HCT116 (cell line): Measurements from ENCODE around the gene SLX9. TPM values are rescaled to one million over a fixed set of nuclear protein-coding genes. Genes with fewer than 3 reads are reported as not detected.

ENCODE experiments used
- ATAC-seq: fragments of 200-7000 bp; cut with Tn5 transposase; 2 replicates; pipeline ENCODE4 v1.9.1; 2020; ENCODE audit warnings: mild to moderate bottlenecking, moderate library complexity
- BruUV-seq: library from RNA; stranded (reverse); fragments of 400-500 nt; replicated peaks from 2 replicates; lab custom pipeline; 2021; lab: Mats Ljungman, UMichigan
- CTCF ChIA-PET: fragments of 300-600 bp; sonication (Branson Sonifier 250); formaldehyde crosslinking; loops from one replicate; lab custom pipeline; 2021; ENCODE audit warnings: antibody characterized with exemption; lab: Charles Lee
- POLR2A ChIA-PET: fragments of 300-600, 350-600 bp; sonication (Branson Sonifier 250); formaldehyde crosslinking; loops from one replicate; lab custom pipeline; 2021; ENCODE audit warnings: antibody characterized with exemption; lab: Charles Lee
- RAD21 ChIA-PET, 2 experiments: fragments of 300-600 bp; sonication (Branson Sonifier 250); formaldehyde crosslinking; loops; one replicate each; lab custom pipeline; 2023; ENCODE audit warnings: low total read pairs in 2 of 2; ENCODE audit not compliant: uncharacterized antibody in 2 of 2, unreplicated experiment in 2 of 2, low non-redundant PET in 1 of 2; lab: Charles Lee
- DNase-seq: peaks from one replicate; pipeline ENCODE4 v3.0.0-alpha.2; 2010; ENCODE audit warnings: low read depth, low spot score
- H2AFZ ChIP-seq: fragments of 200-600 bp; shearing (Covaris generic), sonication (generic); 2 replicates; pipeline ENCODE4 v1.6.1; 2017; ENCODE audit warnings: low read depth, mixed run types, mixed read lengths, antibody characterized with exemption, low read length; ENCODE audit not compliant: poor library complexity, severe bottlenecking
- H3K27ac ChIP-seq: 2 replicates; pipeline ENCODE4 v1.5.1; 2012; ENCODE audit warnings: low read depth, low read length
- H3K27me3 ChIP-seq: fragments of 200-600 bp; sonication (generic); 2 replicates; pipeline ENCODE4 v1.6.1; 2016; ENCODE audit warnings: mixed run types, low read length, mixed read lengths; ENCODE audit not compliant: insufficient read depth
- H3K36me3 ChIP-seq, 2 experiments: fragments of 200-500 bp in 1 of 2; fragments of 200-600 bp in 1 of 2; sonication (Bioruptor generic) in 1 of 2; sonication (generic) in 1 of 2; 2 replicates each; pipeline versions ENCODE4 v1.5.1 to v1.6.1; 2014 to 2016; ENCODE audit warnings: low read length in 2 of 2, inconsistent platforms in 1 of 2, mixed read lengths in 1 of 2, mixed run types in 1 of 2; ENCODE audit not compliant: insufficient read depth in 2 of 2, control insufficient read depth in 1 of 2
- H3K4me1 ChIP-seq, 2 experiments: fragments of 200-600 bp in 1 of 2; sonication (generic) in 1 of 2; 2 replicates each; pipeline versions ENCODE4 v1.5.1 to v1.6.1; 2012 to 2017; ENCODE audit warnings: low read length in 2 of 2, inconsistent platforms in 1 of 2, mild to moderate bottlenecking in 1 of 2, mixed read lengths in 1 of 2, mixed run types in 1 of 2, moderate library complexity in 1 of 2; ENCODE audit not compliant: insufficient read depth in 2 of 2, control insufficient read depth in 1 of 2
- H3K4me2 ChIP-seq: fragments of 200-600 bp; sonication (generic); 2 replicates; pipeline ENCODE4 v1.6.1; 2017; ENCODE audit warnings: mixed run types, low read length, mixed read lengths
- H3K4me3 ChIP-seq, 2 experiments: fragments of 200-600 bp in 1 of 2; sonication (generic) in 1 of 2; replicated peaks in 1 of 2; 2 replicates each; pipeline ENCODE4 v1.5.1; 2011 to 2016; ENCODE audit warnings: low read length in 2 of 2, control low read depth in 1 of 2, low read depth in 1 of 2, mild to moderate bottlenecking in 1 of 2, mixed read lengths in 1 of 2, mixed run types in 1 of 2
- H3K79me2 ChIP-seq: fragments of 200-600 bp; sonication (generic); 2 replicates; pipeline ENCODE4 v1.6.1; 2017; ENCODE audit warnings: mild to moderate bottlenecking, mixed run types, low read length, moderate library complexity, mixed read lengths; ENCODE audit not compliant: insufficient read depth
- H3K9ac ChIP-seq: fragments of 200-600 bp; sonication (generic); 2 replicates; pipeline ENCODE4 v1.6.1; 2016; ENCODE audit warnings: low read length, mixed read lengths
- H3K9me2 ChIP-seq: fragments of 200-600 bp; sonication (generic), shearing (Covaris generic); 2 replicates; pipeline ENCODE4 v1.6.1; 2017; ENCODE audit warnings: mixed run types, mild to moderate bottlenecking, moderate library complexity; ENCODE audit not compliant: insufficient read depth
- H3K9me3 ChIP-seq, 2 experiments: fragments of 200-500 bp in 1 of 2; fragments of 200-600 bp in 1 of 2; sonication (Bioruptor generic) in 1 of 2; sonication (generic) in 1 of 2; 2 replicates each; pipeline ENCODE4 v1.6.1; 2014 to 2017; ENCODE audit warnings: low read length in 2 of 2, mixed read lengths in 2 of 2, inconsistent platforms in 1 of 2, low read depth in 1 of 2, mild to moderate bottlenecking in 1 of 2, mixed run types in 1 of 2, moderate library complexity in 1 of 2; ENCODE audit not compliant: control insufficient read depth in 1 of 2, insufficient read depth in 1 of 2
- H4K20me1 ChIP-seq: fragments of 200-600 bp; sonication (generic), shearing (Covaris generic); 2 replicates; pipeline ENCODE4 v1.6.1; 2017; ENCODE audit warnings: mixed run types, mild to moderate bottlenecking, moderate library complexity; ENCODE audit not compliant: insufficient read depth
- CBX3 ChIP-seq: IDR thresholded peaks from 2 replicates; pipeline ENCODE4 v1.6.1; 2012; ENCODE audit warnings: low read depth
- EGR1 ChIP-seq: IDR thresholded peaks from 2 replicates; pipeline ENCODE4 v1.6.1; 2012; ENCODE audit warnings: low read depth
- ELF1 ChIP-seq: IDR thresholded peaks from 2 replicates; pipeline ENCODE4 v1.6.1; 2012; ENCODE audit warnings: low read depth, borderline replicate concordance
- EZH2 ChIP-seq: fragments of 200-600 bp; sonication (generic); IDR thresholded peaks from 2 replicates; pipeline ENCODE4 v1.6.1; 2017; ENCODE audit warnings: antibody characterized with exemption, mixed run types
- EZH2phosphoT487 ChIP-seq: fragments of 200-600 bp; IDR thresholded peaks from 2 replicates; pipeline ENCODE4 v1.6.1; 2018; ENCODE audit warnings: antibody characterized with exemption, borderline replicate concordance
- JUND ChIP-seq: IDR thresholded peaks from 2 replicates; pipeline ENCODE4 v1.6.1; 2012
- POLR2A ChIP-seq: IDR thresholded peaks from 2 replicates; pipeline ENCODE4 v1.7.0; 2011; ENCODE audit warnings: borderline replicate concordance; ENCODE audit not compliant: insufficient read depth, insufficient read length; ENCODE audit errors: extremely low read depth
- POLR2AphosphoS5 ChIP-seq: IDR thresholded peaks from 2 replicates; pipeline ENCODE4 v1.6.1; 2011; ENCODE audit warnings: mild to moderate bottlenecking, low read depth, low read length, moderate library complexity
- RAD21 ChIP-seq: IDR thresholded peaks from 2 replicates; pipeline ENCODE4 v1.6.1; 2012; ENCODE audit warnings: low read depth, mild to moderate bottlenecking
- SIN3A ChIP-seq: IDR thresholded peaks from 2 replicates; pipeline ENCODE4 v1.6.1; 2012; ENCODE audit warnings: low read depth
- SP1 ChIP-seq: IDR thresholded peaks from 2 replicates; pipeline ENCODE4 v1.6.1; 2012; ENCODE audit warnings: low read depth
- SRF ChIP-seq: IDR thresholded peaks from 2 replicates; pipeline ENCODE4 v1.6.1; 2012; ENCODE audit warnings: low read depth
- TCF7L2 ChIP-seq: IDR thresholded peaks from 2 replicates; pipeline ENCODE4 v1.7.0; 2011; ENCODE audit warnings: borderline replicate concordance, inconsistent platforms; ENCODE audit not compliant: insufficient read depth, insufficient read length; ENCODE audit errors: extremely low read depth
- ZFX ChIP-seq: fragments of 450-650 bp; IDR thresholded peaks from 2 replicates; pipeline ENCODE4 v1.6.1; 2017
- intact Hi-C: fragments of 100-400 bp; cut with micrococcal nuclease; formaldehyde crosslinking; loops from 2 replicates; pipeline ENCODE4 v1.10.0; 2022
- total RNA-seq: library from RNA; stranded (reverse); gene quantifications from one replicate; pipeline ENCODE4 v1.2.1, GENCODE V29; 2021; ENCODE audit not compliant: unreplicated experiment
- TF ChIP-seq, protein P1 (sequence below): IDR thresholded peaks from 2 replicates; pipeline ENCODE4 v1.6.1; 2012
- TF ChIP-seq, protein P2 (sequence below): IDR thresholded peaks from 2 replicates; pipeline ENCODE4 v1.6.1; 2012
- TF ChIP-seq, protein P3 (sequence below): IDR thresholded peaks from 2 replicates; pipeline ENCODE4 v1.6.1; 2011; ENCODE audit warnings: mild to moderate bottlenecking, low read length, moderate library complexity; ENCODE audit not compliant: insufficient replicate concordance; ENCODE audit errors: extremely low read depth
- TF ChIP-seq, protein P4 (sequence below), 3 experiments: fragments of 200-600 bp in 1 of 3; sonication (generic) in 1 of 3; IDR thresholded peaks in 2 of 3; conservative IDR thresholded peaks in 1 of 3; 2 replicates each; pipeline ENCODE4 v1.5.1; 2012 to 2017; ENCODE audit warnings: low read depth in 2 of 3, low read length in 2 of 3, antibody characterized with exemption in 1 of 3, borderline replicate concordance in 1 of 3, control low read depth in 1 of 3, mild to moderate bottlenecking in 1 of 3, mixed read lengths in 1 of 3, mixed run types in 1 of 3, moderate library complexity in 1 of 3; ENCODE audit not compliant: insufficient read depth in 1 of 3

Gene SLX9
- total RNA-seq, 1 experiment from 2014 or later: 61.9 TPM

DNA sequence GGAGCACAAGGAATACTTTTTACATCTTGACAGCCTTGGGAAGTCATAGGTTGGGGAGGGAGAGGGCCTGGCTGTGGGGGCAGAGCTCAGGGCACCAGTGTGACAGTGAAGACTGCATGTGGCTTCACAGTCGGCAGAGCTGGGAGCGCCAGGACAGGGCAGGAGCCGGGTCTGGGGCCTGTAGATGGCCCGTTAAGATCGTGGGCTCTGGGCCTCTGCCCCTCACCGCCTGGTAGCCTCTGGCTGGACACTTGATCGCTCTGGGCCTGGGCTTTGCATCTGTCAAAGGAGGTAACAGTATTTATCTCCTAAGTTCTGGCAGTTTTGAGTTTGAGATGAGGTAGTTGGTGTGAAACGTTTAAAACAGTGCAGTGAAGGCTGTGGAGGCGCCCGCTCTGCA is 4.8 kb downstream of the SLX9 start:
- peaks cover 95% of the 10 kb centered on the region for H3K79me2 ChIP-seq
- no TSS peak for BruUV-seq
- no peak overlapping the region for H3K4me3 ChIP-seq
- no peaks in the 10 kb centered on the region for H3K27me3 ChIP-seq
- DNase-seq (no peak), ATAC-seq (no peak)
- no peaks in the 10 kb centered on the region for H3K9me2 ChIP-seq
- no peak overlapping the region for H2AFZ ChIP-seq
- CTCF ChIA-PET: interaction anchor here (1.0 to 6.4 kb wide), 2 partner anchors 28 to 193 kb away, joined by 3 to 54 read pairs; no protein-coding TSS in a partner anchor
- TF ChIP-seq CBX3: no peak
- no peak for TF ChIP-seq SP1
- TF ChIP-seq, protein P1, sequence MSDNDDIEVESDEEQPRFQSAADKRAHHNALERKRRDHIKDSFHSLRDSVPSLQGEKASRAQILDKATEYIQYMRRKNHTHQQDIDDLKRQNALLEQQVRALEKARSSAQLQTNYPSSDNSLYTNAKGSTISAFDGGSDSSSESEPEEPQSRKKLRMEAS: no peak
- TF ChIP-seq EZH2: no peak
- TF ChIP-seq ZFX: no peak
- TF ChIP-seq EGR1: no peak
- TF ChIP-seq, protein P2, sequence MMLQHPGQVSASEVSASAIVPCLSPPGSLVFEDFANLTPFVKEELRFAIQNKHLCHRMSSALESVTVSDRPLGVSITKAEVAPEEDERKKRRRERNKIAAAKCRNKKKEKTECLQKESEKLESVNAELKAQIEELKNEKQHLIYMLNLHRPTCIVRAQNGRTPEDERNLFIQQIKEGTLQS: no peak
- TF ChIP-seq, protein P3, sequence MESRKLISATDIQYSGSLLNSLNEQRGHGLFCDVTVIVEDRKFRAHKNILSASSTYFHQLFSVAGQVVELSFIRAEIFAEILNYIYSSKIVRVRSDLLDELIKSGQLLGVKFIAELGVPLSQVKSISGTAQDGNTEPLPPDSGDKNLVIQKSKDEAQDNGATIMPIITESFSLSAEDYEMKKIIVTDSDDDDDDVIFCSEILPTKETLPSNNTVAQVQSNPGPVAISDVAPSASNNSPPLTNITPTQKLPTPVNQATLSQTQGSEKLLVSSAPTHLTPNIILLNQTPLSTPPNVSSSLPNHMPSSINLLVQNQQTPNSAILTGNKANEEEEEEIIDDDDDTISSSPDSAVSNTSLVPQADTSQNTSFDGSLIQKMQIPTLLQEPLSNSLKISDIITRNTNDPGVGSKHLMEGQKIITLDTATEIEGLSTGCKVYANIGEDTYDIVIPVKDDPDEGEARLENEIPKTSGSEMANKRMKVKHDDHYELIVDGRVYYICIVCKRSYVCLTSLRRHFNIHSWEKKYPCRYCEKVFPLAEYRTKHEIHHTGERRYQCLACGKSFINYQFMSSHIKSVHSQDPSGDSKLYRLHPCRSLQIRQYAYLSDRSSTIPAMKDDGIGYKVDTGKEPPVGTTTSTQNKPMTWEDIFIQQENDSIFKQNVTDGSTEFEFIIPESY: no peak
- TF ChIP-seq, protein P4, sequence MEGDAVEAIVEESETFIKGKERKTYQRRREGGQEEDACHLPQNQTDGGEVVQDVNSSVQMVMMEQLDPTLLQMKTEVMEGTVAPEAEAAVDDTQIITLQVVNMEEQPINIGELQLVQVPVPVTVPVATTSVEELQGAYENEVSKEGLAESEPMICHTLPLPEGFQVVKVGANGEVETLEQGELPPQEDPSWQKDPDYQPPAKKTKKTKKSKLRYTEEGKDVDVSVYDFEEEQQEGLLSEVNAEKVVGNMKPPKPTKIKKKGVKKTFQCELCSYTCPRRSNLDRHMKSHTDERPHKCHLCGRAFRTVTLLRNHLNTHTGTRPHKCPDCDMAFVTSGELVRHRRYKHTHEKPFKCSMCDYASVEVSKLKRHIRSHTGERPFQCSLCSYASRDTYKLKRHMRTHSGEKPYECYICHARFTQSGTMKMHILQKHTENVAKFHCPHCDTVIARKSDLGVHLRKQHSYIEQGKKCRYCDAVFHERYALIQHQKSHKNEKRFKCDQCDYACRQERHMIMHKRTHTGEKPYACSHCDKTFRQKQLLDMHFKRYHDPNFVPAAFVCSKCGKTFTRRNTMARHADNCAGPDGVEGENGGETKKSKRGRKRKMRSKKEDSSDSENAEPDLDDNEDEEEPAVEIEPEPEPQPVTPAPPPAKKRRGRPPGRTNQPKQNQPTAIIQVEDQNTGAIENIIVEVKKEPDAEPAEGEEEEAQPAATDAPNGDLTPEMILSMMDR (IDR thresholded peaks at IDR 0.05 in 2 of 3, conservative IDR thresholded peaks at IDR 0.05 in 1 of 3; ENCODE audit: borderline replicate concordance in 1 of 3, insufficient read depth in 1 of 3, low read depth in 2 of 3, low read length in 2 of 3): no peak
- no peak for TF ChIP-seq SIN3A
- TF ChIP-seq ELF1: no peak
- TF ChIP-seq POLR2A: no peak
- TF ChIP-seq EZH2phosphoT487: no peak
- no peak for TF ChIP-seq JUND
- TF ChIP-seq TCF7L2: no peak
- TF ChIP-seq POLR2AphosphoS5: no peak
- no peak for TF ChIP-seq RAD21
- TF ChIP-seq SRF: no peak
- H3K36me3 ChIP-seq: peaks cover 11 to 28% of the 10 kb centered on the region in 2 experiments
- no peaks in the 10 kb centered on the region for H3K9me3 ChIP-seq
- no peak overlapping the region for H3K4me2 ChIP-seq
- H3K4me1 ChIP-seq: peaks cover 6 to 12% of the 10 kb centered on the region in 2 experiments; a peak in 3 of 4 replicates
- H3K27ac ChIP-seq: no peak overlapping the region
- 0 out of 2 replicates have a peak, but pooled peaks cover 5% of the 10 kb centered on the region for H4K20me1 ChIP-seq
- RAD21 ChIA-PET: interaction anchor here in 1 of 2 experiments (0.6 kb wide), 1 partner anchor 143 kb away, joined by 5 read pairs; the partner anchor contains the start of gene UBE2G2
- intact Hi-C loops: no loop called here
- H3K9ac ChIP-seq: no peak overlapping the region
- POLR2A ChIA-PET: no interaction called here
